Hepatocyte (in vitro differentiated cells): ENCODE data around the gene FADS1. TPM values are rescaled to one million over a fixed set of nuclear protein-coding genes. Genes with fewer than 3 reads are reported as not detected.

Source experiments
- DNase-seq: peaks from one replicate; pipeline ENCODE4 v3.0.0-alpha.2; 2016; ENCODE audit warnings: low spot score
- H2AFZ ChIP-seq: fragments of 200-600 bp; sonication (generic); 2 replicates; pipeline ENCODE4 v1.6.0; 2016; ENCODE audit warnings: antibody characterized with exemption, mild to moderate bottlenecking
- H3K27ac ChIP-seq: fragments of 200-600 bp; sonication (generic); 2 replicates; pipeline ENCODE4 v1.5.1; 2016; ENCODE audit warnings: mild to moderate bottlenecking
- H3K27me3 ChIP-seq: fragments of 200-600 bp; sonication (generic); 2 replicates; pipeline ENCODE4 v1.6.1; 2016
- H3K36me3 ChIP-seq: fragments of 200-600 bp; sonication (generic); replicated peaks from 2 replicates; pipeline ENCODE4 v1.5.1; 2016; ENCODE audit warnings: low read depth; ENCODE audit not compliant: insufficient read depth
- H3K4me1 ChIP-seq: fragments of 200-600 bp; sonication (generic); 2 replicates; pipeline ENCODE4 v1.5.1; 2016; ENCODE audit warnings: mild to moderate bottlenecking, moderate library complexity; ENCODE audit not compliant: insufficient read depth
- H3K4me2 ChIP-seq: fragments of 200-600 bp; sonication (generic); 2 replicates; pipeline ENCODE4 v1.6.0; 2016
- H3K4me3 ChIP-seq: fragments of 200-600 bp; sonication (generic); 2 replicates; pipeline ENCODE4 v1.5.1; 2016; ENCODE audit warnings: mild to moderate bottlenecking
- H3K79me2 ChIP-seq: fragments of 200-600 bp; sonication (generic); 2 replicates; pipeline ENCODE4 v1.6.0; 2017; ENCODE audit warnings: mild to moderate bottlenecking
- H3K9me2 ChIP-seq: fragments of 200-600 bp; sonication (generic); replicated peaks from 2 replicates; pipeline ENCODE4 v1.6.0; 2017; ENCODE audit warnings: mild to moderate bottlenecking; ENCODE audit not compliant: insufficient read depth
- H3K9me3 ChIP-seq: fragments of 200-600 bp; sonication (generic); 2 replicates; pipeline ENCODE4 v1.5.1; 2016; ENCODE audit warnings: low read depth, mild to moderate bottlenecking
- H4K20me1 ChIP-seq: fragments of 200-600 bp; sonication (generic); 2 replicates; pipeline ENCODE4 v1.6.0; 2016; ENCODE audit warnings: mild to moderate bottlenecking; ENCODE audit not compliant: insufficient read depth, poor library complexity, severe bottlenecking
- EZH2 ChIP-seq: fragments of 200-600 bp; sonication (generic); IDR thresholded peaks from 2 replicates; pipeline ENCODE4 v1.6.1; 2016; ENCODE audit warnings: antibody characterized with exemption, mild to moderate bottlenecking, borderline replicate concordance
- EZH2phosphoT487 ChIP-seq: fragments of 200-600 bp; sonication (generic); IDR thresholded peaks from one replicate; pipeline ENCODE4 v1.6.1; 2018; ENCODE audit warnings: antibody characterized with exemption, mild to moderate bottlenecking, low read depth, moderate library complexity; ENCODE audit not compliant: unreplicated experiment, severe bottlenecking
- WGBS: methylation state at CpG from one replicate; pipeline ENCODE4 v1.1.6; 2016; ENCODE audit warnings: low lambda C conversion rate; ENCODE audit errors: missing lambda C conversion rate; 5-methylcytosine and 5-hydroxymethylcytosine counted together
- polyA plus RNA-seq: library from polyadenylated mRNA; unstranded; fragments of >200 nt; fragmentation: Nextera tagmentation; extraction: Ambion mirVana; gene quantifications from 2 replicates; pipeline ENCODE4 v1.2.1, GENCODE V29; 2016
- total RNA-seq: library from RNA; depleted of rRNA; stranded (reverse); fragments of >200 nt; gene quantifications from 2 replicates; pipeline ENCODE4 v1.2.3, GENCODE V29; 2014
- TF ChIP-seq, protein P1 (sequence below): fragments of 200-600 bp; sonication (generic); IDR thresholded peaks from 2 replicates; pipeline ENCODE4 v1.5.1; 2016; ENCODE audit warnings: antibody characterized with exemption, mild to moderate bottlenecking; ENCODE audit not compliant: poor library complexity

Gene FADS1
- total and polyA plus RNA-seq, 2 experiments from 2014 or later: 151 to 230 TPM

DNA sequence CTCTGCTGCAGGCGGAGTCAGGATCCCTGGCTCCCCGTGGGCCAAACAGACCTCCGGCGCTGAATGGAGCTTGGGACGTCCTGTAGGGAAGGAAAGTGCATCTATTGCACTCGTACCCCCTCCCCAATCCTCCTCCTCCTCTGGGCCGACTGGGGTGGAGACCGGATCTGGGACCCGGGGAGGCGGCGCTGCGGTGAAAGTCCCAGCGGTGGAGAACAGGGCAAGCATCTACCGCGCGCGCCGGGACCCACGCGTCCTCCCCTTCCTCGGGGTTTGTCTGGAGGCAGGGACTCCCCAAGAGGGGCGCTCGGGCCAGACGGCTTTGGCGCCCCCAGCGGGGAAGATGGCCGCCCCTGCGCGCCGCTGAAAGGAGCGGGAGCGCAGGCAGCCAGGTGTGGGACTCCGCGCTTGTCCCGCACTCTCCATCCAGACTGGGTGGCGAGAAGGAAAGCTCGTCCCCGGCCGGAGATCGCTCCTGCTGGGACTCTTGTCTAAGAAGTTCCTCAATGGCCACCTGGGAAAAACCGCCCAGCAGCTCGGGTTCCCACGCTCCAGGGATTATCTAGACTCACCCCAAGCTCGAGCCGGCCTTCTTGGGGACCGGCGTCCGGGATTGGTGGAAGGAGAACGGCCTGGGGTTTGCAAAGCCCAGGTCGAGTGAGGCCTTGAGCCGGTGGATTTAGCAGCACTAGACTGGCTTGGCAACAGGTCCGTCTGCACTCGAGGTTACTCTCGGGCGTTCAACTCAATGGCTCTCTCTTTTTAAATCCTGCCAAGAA, 12.0 kb upstream of the FADS1 start:
- TF ChIP-seq EZH2 (no peak), EZH2phosphoT487 (no peak)
- TF ChIP-seq, protein P1, sequence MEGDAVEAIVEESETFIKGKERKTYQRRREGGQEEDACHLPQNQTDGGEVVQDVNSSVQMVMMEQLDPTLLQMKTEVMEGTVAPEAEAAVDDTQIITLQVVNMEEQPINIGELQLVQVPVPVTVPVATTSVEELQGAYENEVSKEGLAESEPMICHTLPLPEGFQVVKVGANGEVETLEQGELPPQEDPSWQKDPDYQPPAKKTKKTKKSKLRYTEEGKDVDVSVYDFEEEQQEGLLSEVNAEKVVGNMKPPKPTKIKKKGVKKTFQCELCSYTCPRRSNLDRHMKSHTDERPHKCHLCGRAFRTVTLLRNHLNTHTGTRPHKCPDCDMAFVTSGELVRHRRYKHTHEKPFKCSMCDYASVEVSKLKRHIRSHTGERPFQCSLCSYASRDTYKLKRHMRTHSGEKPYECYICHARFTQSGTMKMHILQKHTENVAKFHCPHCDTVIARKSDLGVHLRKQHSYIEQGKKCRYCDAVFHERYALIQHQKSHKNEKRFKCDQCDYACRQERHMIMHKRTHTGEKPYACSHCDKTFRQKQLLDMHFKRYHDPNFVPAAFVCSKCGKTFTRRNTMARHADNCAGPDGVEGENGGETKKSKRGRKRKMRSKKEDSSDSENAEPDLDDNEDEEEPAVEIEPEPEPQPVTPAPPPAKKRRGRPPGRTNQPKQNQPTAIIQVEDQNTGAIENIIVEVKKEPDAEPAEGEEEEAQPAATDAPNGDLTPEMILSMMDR: peak; percentile 49
- H3K9me3 ChIP-seq: no peaks in the 10 kb centered on the region
- H3K27me3 ChIP-seq: no peaks in the 10 kb centered on the region
- H3K4me3 ChIP-seq: peak overlapping the region; percentile 95
- peak; percentile 74 for DNase-seq
- peaks cover 34% of the 10 kb centered on the region for H4K20me1 ChIP-seq
- peaks cover 55% of the 10 kb centered on the region for H3K79me2 ChIP-seq
- H3K4me1 ChIP-seq: peaks cover 26% of the 10 kb centered on the region
- H3K9me2 ChIP-seq: no peaks in the 10 kb centered on the region
- peak overlapping the region; percentile 98 for H3K27ac ChIP-seq
- H3K4me2 ChIP-seq: peak overlapping the region; percentile 93
- 1% methylated on average over 55 of the region's 55 CpGs for WGBS
- H3K36me3 ChIP-seq: no peaks in the 10 kb centered on the region
- peak overlapping the region; percentile 60 for H2AFZ ChIP-seq

DNA sequence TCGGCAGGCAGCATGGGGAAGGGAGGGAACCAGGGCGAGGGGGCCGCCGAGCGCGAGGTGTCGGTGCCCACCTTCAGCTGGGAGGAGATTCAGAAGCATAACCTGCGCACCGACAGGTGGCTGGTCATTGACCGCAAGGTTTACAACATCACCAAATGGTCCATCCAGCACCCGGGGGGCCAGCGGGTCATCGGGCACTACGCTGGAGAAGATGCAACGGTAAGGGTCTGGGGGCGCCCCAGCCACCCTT, 11.5 kb upstream of the FADS1 start:
- no peaks in the 10 kb centered on the region for H3K36me3 ChIP-seq
- peak overlapping the region; percentile 95 for H3K4me3 ChIP-seq
- H3K4me1 ChIP-seq: peaks cover 26% of the 10 kb centered on the region
- peak overlapping the region; percentile 60 for H2AFZ ChIP-seq
- TF ChIP-seq, protein P1: no peak
- TF ChIP-seq EZH2 (no peak), EZH2phosphoT487 (no peak)
- no peak for DNase-seq
- H3K9me2 ChIP-seq: no peaks in the 10 kb centered on the region
- no peaks in the 10 kb centered on the region for H3K27me3 ChIP-seq
- peak overlapping the region; percentile 98 for H3K27ac ChIP-seq
- H3K4me2 ChIP-seq: peak overlapping the region; percentile 93
- H3K79me2 ChIP-seq: peaks cover 50% of the 10 kb centered on the region
- H3K9me3 ChIP-seq: no peaks in the 10 kb centered on the region
- H4K20me1 ChIP-seq: peaks cover 29% of the 10 kb centered on the region
- 0% methylated on average over 9 of the region's 16 CpGs for WGBS

DNA sequence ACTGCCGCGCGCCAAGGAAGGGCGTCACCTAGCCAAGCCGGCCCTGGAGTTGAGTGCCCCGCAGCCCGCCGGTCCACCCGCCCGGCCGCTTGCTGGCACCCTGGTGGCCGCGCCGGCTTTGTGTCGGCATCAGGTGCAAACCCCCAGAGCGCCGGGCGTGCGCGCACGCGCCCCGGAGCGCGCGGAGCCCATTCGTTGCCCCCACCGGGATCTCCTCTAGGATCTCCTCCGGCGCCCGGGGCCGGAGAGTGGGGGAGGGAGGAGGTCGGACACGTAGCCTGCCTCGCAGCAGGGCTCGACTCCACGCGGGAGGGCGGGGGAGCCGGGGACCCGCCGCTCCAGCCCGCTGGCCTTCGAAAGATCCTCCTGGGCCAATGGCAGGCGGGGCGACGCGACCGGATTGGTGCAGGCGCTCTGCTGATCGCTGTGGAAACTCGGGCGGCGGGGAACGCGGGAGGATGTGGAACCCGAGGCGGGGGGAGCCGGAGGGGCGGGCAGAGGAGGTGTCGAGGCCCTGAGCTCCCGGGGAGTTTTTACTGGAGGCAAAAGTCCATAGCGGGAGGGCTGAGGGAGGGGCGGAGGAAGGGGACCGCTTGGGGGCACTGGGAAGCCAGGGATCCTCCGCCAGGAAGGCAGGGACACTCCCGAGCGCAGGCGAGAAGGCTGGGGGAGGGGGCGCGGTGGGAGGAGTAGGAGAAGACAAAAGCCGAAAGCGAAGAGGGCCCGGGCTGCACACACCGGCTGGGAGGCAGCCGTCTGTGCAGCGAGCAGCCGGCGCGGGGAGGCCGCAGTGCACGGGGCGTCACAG, 11.0 kb upstream of the FADS1 start, which contains the start of gene FADS2:
TSS of gene FADS2 (plus strand) at position 730 of the 808 bp plus-strand sequence. CDS start 91 bp downstream, outside the sequence.
- DNase-seq: peak; percentile 96
- Histone ChIP-seq H3K4me1 (peaks cover 26% of the 10 kb centered on the region), H2AFZ (peak within 1 kb of the TSS; percentile 60), H3K9me3 (no peaks in the 10 kb centered on the region), H3K9me2 (no peaks in the 10 kb centered on the region), H3K79me2 (peaks cover 45% of the 10 kb centered on the region), H4K20me1 (peaks cover 26% of the 10 kb centered on the region), H3K27me3 (no peaks in the 10 kb centered on the region), H3K36me3 (no peaks in the 10 kb centered on the region), H3K4me3 (peak within 1 kb of the TSS; percentile 95), H3K4me2 (peak within 1 kb of the TSS; percentile 93), H3K27ac (peak within 1 kb of the TSS; percentile 98)
- 0% methylated on average over 33 of the region's 83 CpGs for WGBS
- TF ChIP-seq EZH2: no peak
- TF ChIP-seq, protein P1: peak; percentile 12
